IPS DF 6.9 (cell line): ENCODE results near the gene PTGS2.

Experiments used
- DNase-seq: peaks from one replicate; pipeline ENCODE4 v3.0.0-alpha.2; 2013; ENCODE audit warnings: low read depth, low spot score
- H3K27ac ChIP-seq: one replicate; pipeline ENCODE4 v1.5.1; 2013; ENCODE audit warnings: low read length, control low read depth
- H3K27me3 ChIP-seq: 2 replicates; pipeline ENCODE4 v1.6.1; 2013; ENCODE audit warnings: mild to moderate bottlenecking, low read length; ENCODE audit not compliant: control insufficient read depth, insufficient read depth
- H3K36me3 ChIP-seq: 2 replicates; pipeline ENCODE4 v1.6.1; 2013; ENCODE audit warnings: low read length; ENCODE audit not compliant: control insufficient read depth, insufficient read depth
- H3K4me1 ChIP-seq: 2 replicates; pipeline ENCODE4 v1.6.1; 2013; ENCODE audit warnings: low read length; ENCODE audit not compliant: control insufficient read depth, insufficient read depth
- H3K4me3 ChIP-seq: 2 replicates; pipeline ENCODE4 v1.5.1; 2013; ENCODE audit warnings: mild to moderate bottlenecking, low read length
- H3K9me3 ChIP-seq: 2 replicates; pipeline ENCODE4 v1.6.1; 2013; ENCODE audit warnings: low read length, inconsistent platforms; ENCODE audit not compliant: control insufficient read depth, insufficient read depth
- WGBS: extraction: QIAGEN DNeasy Blood & Tissue Kit; methylation state at CpG from one replicate; pipeline ENCODE4 v1.1.7; 2013; ENCODE audit warnings: mixed read lengths, missing lambda C conversion rate; ENCODE audit not compliant: insufficient read length, insufficient coverage; 5-methylcytosine and 5-hydroxymethylcytosine counted together

The PTGS2 gene

DNA sequence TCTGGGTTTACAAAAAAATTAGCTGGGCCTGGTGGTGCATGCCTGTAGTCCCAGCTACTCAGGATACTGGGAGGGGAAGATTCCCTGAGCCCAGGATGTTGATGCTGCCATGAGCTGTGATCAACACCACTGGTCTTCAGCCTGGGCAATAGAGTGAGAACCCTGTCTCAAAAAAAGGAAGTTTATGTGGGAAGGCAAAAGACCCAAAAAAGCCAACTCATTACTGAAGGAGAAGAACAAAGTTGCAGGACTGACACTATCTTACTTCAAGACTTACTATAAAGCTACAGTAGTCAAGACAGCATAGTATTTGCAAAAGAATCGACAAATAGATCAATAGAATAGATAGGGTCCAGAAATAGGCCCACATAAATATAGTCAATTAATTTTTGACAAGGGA lies 9.2 kb upstream of the PTGS2 start:
- H3K9me3 ChIP-seq: no peaks in the 10 kb centered on the region
- no peaks in the 10 kb centered on the region for H3K36me3 ChIP-seq
- H3K27me3 ChIP-seq: no peaks in the 10 kb centered on the region
- H3K4me3 ChIP-seq: no peak overlapping the region
- no peak overlapping the region for H3K27ac ChIP-seq
- no peak for DNase-seq
- no peaks in the 10 kb centered on the region for H3K4me1 ChIP-seq
- no CpG with 5 or more reads among the region's 1 CpG for WGBS

GRCh38 chr1:186683652-186684410 lies 3.6 kb upstream of the PTGS2 start:
- no peaks in the 10 kb centered on the region for H3K27me3 ChIP-seq
- H3K9me3 ChIP-seq: no peaks in the 10 kb centered on the region
- no peak overlapping the region for H3K27ac ChIP-seq
- H3K36me3 ChIP-seq: no peaks in the 10 kb centered on the region
- no peak for DNase-seq
- no peak overlapping the region for H3K4me3 ChIP-seq
- no CpG with 5 or more reads among the region's 6 CpGs for WGBS
- H3K4me1 ChIP-seq: no peaks in the 10 kb centered on the region

DNA sequence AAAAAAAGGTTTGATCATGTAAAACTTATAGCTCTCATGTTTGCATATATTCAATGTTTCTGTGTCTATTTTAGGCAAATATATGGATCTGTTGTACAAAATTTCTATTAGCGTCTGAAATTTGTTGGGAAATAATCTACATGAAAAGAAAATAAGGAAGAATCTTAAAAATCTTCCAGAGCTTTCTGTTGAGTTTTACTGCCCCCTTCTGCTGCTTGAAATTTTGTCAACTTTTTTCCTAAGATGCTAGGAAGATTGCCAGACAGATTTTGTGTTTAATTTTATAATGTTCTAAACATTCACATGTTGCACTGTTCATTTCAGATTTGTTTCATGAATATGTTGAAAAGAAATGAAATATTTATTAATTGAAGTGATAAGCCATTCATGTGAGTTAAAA lies 2.5 kb upstream of the PTGS2 start:
- WGBS: no CpG with 5 or more reads among the region's 1 CpG
- no peak overlapping the region for H3K4me3 ChIP-seq
- H3K9me3 ChIP-seq: no peaks in the 10 kb centered on the region
- H3K27ac ChIP-seq: no peak overlapping the region
- no peaks in the 10 kb centered on the region for H3K36me3 ChIP-seq
- H3K4me1 ChIP-seq: no peaks in the 10 kb centered on the region
- no peaks in the 10 kb centered on the region for H3K27me3 ChIP-seq
- DNase-seq: no peak

DNA sequence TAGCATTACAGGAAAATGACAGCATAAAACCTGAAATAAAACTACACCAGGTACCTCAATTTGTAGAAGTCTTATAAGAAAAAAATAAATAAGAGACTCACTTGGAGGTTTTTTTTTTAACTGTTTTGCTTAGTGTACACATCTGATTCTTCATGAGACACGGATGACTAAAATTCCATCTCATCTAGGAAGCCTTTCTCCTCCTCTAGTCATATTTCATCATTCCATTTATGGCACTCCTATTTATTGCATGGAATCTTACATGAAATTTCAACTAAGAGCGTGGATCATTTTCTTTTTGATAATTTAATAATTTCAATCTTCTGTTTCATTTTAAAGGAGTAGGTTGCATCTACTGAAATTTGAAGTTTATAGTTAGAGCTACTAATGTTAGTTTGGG lies 1.6 kb upstream of the PTGS2 start:
- Histone ChIP-seq H3K9me3 (no peaks in the 10 kb centered on the region), H3K36me3 (no peaks in the 10 kb centered on the region), H3K4me3 (no peak overlapping the region), H3K4me1 (no peaks in the 10 kb centered on the region), H3K27ac (no peak overlapping the region), H3K27me3 (no peaks in the 10 kb centered on the region)
- no peak for DNase-seq
- WGBS: no CpG with 5 or more reads among the region's 2 CpGs

GRCh38 chr1:186681121-186681520 lies 898 bp upstream of the PTGS2 start:
- H3K27me3 ChIP-seq: no peaks in the 10 kb centered on the region
- H3K36me3 ChIP-seq: no peaks in the 10 kb centered on the region
- no peaks in the 10 kb centered on the region for H3K9me3 ChIP-seq
- no peak for DNase-seq
- no CpG with 5 or more reads among the region's 9 CpGs for WGBS
- H3K4me1 ChIP-seq: no peaks in the 10 kb centered on the region
- peak overlapping the region; percentile 72; the same call in 1 of the 2 replicates for H3K4me3 ChIP-seq
- no peak overlapping the region for H3K27ac ChIP-seq

DNA sequence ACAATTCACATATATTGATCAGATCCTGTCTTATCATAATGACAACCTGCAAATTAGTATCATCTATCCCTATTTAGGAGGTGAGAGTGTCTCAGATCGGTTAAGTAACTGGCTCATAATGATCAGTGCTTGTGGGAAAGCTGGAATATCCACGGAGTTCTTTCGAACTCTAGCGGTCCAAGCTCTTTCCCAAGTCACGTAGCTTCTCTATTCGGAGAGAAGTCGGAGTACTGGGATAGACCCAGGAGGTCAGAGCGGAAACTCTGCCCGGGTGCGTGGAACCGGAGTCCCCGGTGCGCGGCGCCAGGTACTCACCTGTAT lies 339 bp downstream of the PTGS2 start:
- peak overlapping the region; percentile 72; the same call in 1 of the 2 replicates for H3K4me3 ChIP-seq
- H3K36me3 ChIP-seq: no peaks in the 10 kb centered on the region
- H3K27ac ChIP-seq: no peak overlapping the region
- DNase-seq: no peak
- no CpG with 5 or more reads among the region's 15 CpGs for WGBS
- no peaks in the 10 kb centered on the region for H3K27me3 ChIP-seq
- H3K4me1 ChIP-seq: no peaks in the 10 kb centered on the region
- no peaks in the 10 kb centered on the region for H3K9me3 ChIP-seq

GRCh38 chr1:186678155-186678554 lies 2.1 kb downstream of the PTGS2 start:
- Histone ChIP-seq H3K27ac (no peak overlapping the region), H3K4me1 (no peaks in the 10 kb centered on the region), H3K36me3 (no peaks in the 10 kb centered on the region), H3K4me3 (no peak overlapping the region), H3K9me3 (no peaks in the 10 kb centered on the region), H3K27me3 (no peaks in the 10 kb centered on the region)
- no peak for DNase-seq
- no CpG with 5 or more reads among the region's 2 CpGs for WGBS

DNA sequence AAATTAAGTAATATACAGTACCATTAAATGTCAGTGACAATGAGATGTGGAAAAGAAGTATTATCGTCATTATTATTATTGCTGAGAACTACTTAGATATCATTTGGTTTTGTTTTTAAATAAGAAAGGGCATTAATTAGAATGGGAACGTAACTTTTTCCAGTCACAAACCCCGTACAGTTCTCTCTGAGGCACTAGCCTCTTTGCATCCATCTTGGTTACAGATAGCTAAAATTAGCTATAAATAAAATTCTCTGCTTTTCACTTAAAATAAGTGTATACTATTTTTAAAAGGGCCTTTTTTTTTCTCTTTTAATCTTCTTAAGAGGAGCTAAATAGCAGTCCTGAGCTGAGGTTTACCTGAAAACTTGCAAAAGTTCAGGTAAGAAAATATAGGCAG lies 7.6 kb downstream of the PTGS2 start:
- Histone ChIP-seq H3K9me3 (no peaks in the 10 kb centered on the region), H3K27me3 (no peaks in the 10 kb centered on the region), H3K27ac (no peak overlapping the region), H3K4me1 (no peaks in the 10 kb centered on the region), H3K36me3 (no peaks in the 10 kb centered on the region), H3K4me3 (no peak overlapping the region)
- no peak for DNase-seq
- WGBS: no CpG with 5 or more reads among the region's 3 CpGs

- Histone ChIP-seq H3K4me3 (no peak overlapping the region), H3K9me3 (no peaks in the 10 kb centered on the region), H3K27me3 (no peaks in the 10 kb centered on the region), H3K4me1 (no peaks in the 10 kb centered on the region), H3K27ac (no peak overlapping the region), H3K36me3 (no peaks in the 10 kb centered on the region)
- no peak for DNase-seq
- whole genome bisulfite sequencing: no CpG with 5 or more reads among the region's 2 CpGs
These were observed 8.1 kb downstream of the PTGS2 start for GRCh38 chr1:186672131-186672530.

- no peak overlapping the region for H3K27ac ChIP-seq
- H3K27me3 ChIP-seq: no peaks in the 10 kb centered on the region
- no peaks in the 10 kb centered on the region for H3K9me3 ChIP-seq
- no peak for DNase-seq
- no peaks in the 10 kb centered on the region for H3K36me3 ChIP-seq
- no peaks in the 10 kb centered on the region for H3K4me1 ChIP-seq
- no peak overlapping the region for H3K4me3 ChIP-seq
- 100% methylated on average over 1 of the region's 2 CpGs for WGBS
These were observed 8.9 kb downstream of the PTGS2 start for GRCh38 chr1:186671136-186671825.
